HCT116 (cell line): ENCODE results near the gene LILRB3. TPM values are rescaled to one million over a fixed set of nuclear protein-coding genes. Genes with fewer than 3 reads are reported as not detected.

Source experiments
- ATAC-seq: fragments of 200-7000 bp; cut with Tn5 transposase; 2 replicates; pipeline ENCODE4 v1.9.1; 2020; ENCODE audit warnings: mild to moderate bottlenecking, moderate library complexity
- BruUV-seq: library from RNA; stranded (reverse); fragments of 400-500 nt; replicated peaks from 2 replicates; lab custom pipeline; 2021; lab: Mats Ljungman, UMichigan
- CTCF ChIA-PET: fragments of 300-600 bp; sonication (Branson Sonifier 250); formaldehyde crosslinking; loops from one replicate; lab custom pipeline; 2021; ENCODE audit warnings: antibody characterized with exemption; lab: Charles Lee
- POLR2A ChIA-PET: fragments of 300-600, 350-600 bp; sonication (Branson Sonifier 250); formaldehyde crosslinking; loops from one replicate; lab custom pipeline; 2021; ENCODE audit warnings: antibody characterized with exemption; lab: Charles Lee
- RAD21 ChIA-PET, 2 experiments: fragments of 300-600 bp; sonication (Branson Sonifier 250); formaldehyde crosslinking; loops; one replicate each; lab custom pipeline; 2023; ENCODE audit warnings: low total read pairs in 2 of 2; ENCODE audit not compliant: uncharacterized antibody in 2 of 2, unreplicated experiment in 2 of 2, low non-redundant PET in 1 of 2; lab: Charles Lee
- DNase-seq: peaks from one replicate; pipeline ENCODE4 v3.0.0-alpha.2; 2010; ENCODE audit warnings: low read depth, low spot score
- H2AFZ ChIP-seq: fragments of 200-600 bp; shearing (Covaris generic), sonication (generic); 2 replicates; pipeline ENCODE4 v1.6.1; 2017; ENCODE audit warnings: low read depth, mixed run types, mixed read lengths, antibody characterized with exemption, low read length; ENCODE audit not compliant: poor library complexity, severe bottlenecking
- H3K27ac ChIP-seq: 2 replicates; pipeline ENCODE4 v1.5.1; 2012; ENCODE audit warnings: low read depth, low read length
- H3K27me3 ChIP-seq: fragments of 200-600 bp; sonication (generic); 2 replicates; pipeline ENCODE4 v1.6.1; 2016; ENCODE audit warnings: mixed run types, low read length, mixed read lengths; ENCODE audit not compliant: insufficient read depth
- H3K36me3 ChIP-seq, 2 experiments: fragments of 200-500 bp in 1 of 2; fragments of 200-600 bp in 1 of 2; sonication (Bioruptor generic) in 1 of 2; sonication (generic) in 1 of 2; 2 replicates each; pipeline versions ENCODE4 v1.5.1 to v1.6.1; 2014 to 2016; ENCODE audit warnings: low read length in 2 of 2, inconsistent platforms in 1 of 2, mixed read lengths in 1 of 2, mixed run types in 1 of 2; ENCODE audit not compliant: insufficient read depth in 2 of 2, control insufficient read depth in 1 of 2
- H3K4me1 ChIP-seq, 2 experiments: fragments of 200-600 bp in 1 of 2; sonication (generic) in 1 of 2; 2 replicates each; pipeline versions ENCODE4 v1.5.1 to v1.6.1; 2012 to 2017; ENCODE audit warnings: low read length in 2 of 2, inconsistent platforms in 1 of 2, mild to moderate bottlenecking in 1 of 2, mixed read lengths in 1 of 2, mixed run types in 1 of 2, moderate library complexity in 1 of 2; ENCODE audit not compliant: insufficient read depth in 2 of 2, control insufficient read depth in 1 of 2
- H3K4me2 ChIP-seq: fragments of 200-600 bp; sonication (generic); 2 replicates; pipeline ENCODE4 v1.6.1; 2017; ENCODE audit warnings: mixed run types, low read length, mixed read lengths
- H3K4me3 ChIP-seq, 2 experiments: fragments of 200-600 bp in 1 of 2; sonication (generic) in 1 of 2; replicated peaks in 1 of 2; 2 replicates each; pipeline ENCODE4 v1.5.1; 2011 to 2016; ENCODE audit warnings: low read length in 2 of 2, control low read depth in 1 of 2, low read depth in 1 of 2, mild to moderate bottlenecking in 1 of 2, mixed read lengths in 1 of 2, mixed run types in 1 of 2
- H3K79me2 ChIP-seq: fragments of 200-600 bp; sonication (generic); 2 replicates; pipeline ENCODE4 v1.6.1; 2017; ENCODE audit warnings: mild to moderate bottlenecking, mixed run types, low read length, moderate library complexity, mixed read lengths; ENCODE audit not compliant: insufficient read depth
- H3K9ac ChIP-seq: fragments of 200-600 bp; sonication (generic); 2 replicates; pipeline ENCODE4 v1.6.1; 2016; ENCODE audit warnings: low read length, mixed read lengths
- H3K9me2 ChIP-seq: fragments of 200-600 bp; sonication (generic), shearing (Covaris generic); 2 replicates; pipeline ENCODE4 v1.6.1; 2017; ENCODE audit warnings: mixed run types, mild to moderate bottlenecking, moderate library complexity; ENCODE audit not compliant: insufficient read depth
- H3K9me3 ChIP-seq, 2 experiments: fragments of 200-500 bp in 1 of 2; fragments of 200-600 bp in 1 of 2; sonication (Bioruptor generic) in 1 of 2; sonication (generic) in 1 of 2; 2 replicates each; pipeline ENCODE4 v1.6.1; 2014 to 2017; ENCODE audit warnings: low read length in 2 of 2, mixed read lengths in 2 of 2, inconsistent platforms in 1 of 2, low read depth in 1 of 2, mild to moderate bottlenecking in 1 of 2, mixed run types in 1 of 2, moderate library complexity in 1 of 2; ENCODE audit not compliant: control insufficient read depth in 1 of 2, insufficient read depth in 1 of 2
- H4K20me1 ChIP-seq: fragments of 200-600 bp; sonication (generic), shearing (Covaris generic); 2 replicates; pipeline ENCODE4 v1.6.1; 2017; ENCODE audit warnings: mixed run types, mild to moderate bottlenecking, moderate library complexity; ENCODE audit not compliant: insufficient read depth
- EGR1 ChIP-seq: IDR thresholded peaks from 2 replicates; pipeline ENCODE4 v1.6.1; 2012; ENCODE audit warnings: low read depth
- EZH2 ChIP-seq: fragments of 200-600 bp; sonication (generic); IDR thresholded peaks from 2 replicates; pipeline ENCODE4 v1.6.1; 2017; ENCODE audit warnings: antibody characterized with exemption, mixed run types
- JUND ChIP-seq: IDR thresholded peaks from 2 replicates; pipeline ENCODE4 v1.6.1; 2012
- POLR2A ChIP-seq: IDR thresholded peaks from 2 replicates; pipeline ENCODE4 v1.7.0; 2011; ENCODE audit warnings: borderline replicate concordance; ENCODE audit not compliant: insufficient read depth, insufficient read length; ENCODE audit errors: extremely low read depth
- RAD21 ChIP-seq: IDR thresholded peaks from 2 replicates; pipeline ENCODE4 v1.6.1; 2012; ENCODE audit warnings: low read depth, mild to moderate bottlenecking
- SIN3A ChIP-seq: IDR thresholded peaks from 2 replicates; pipeline ENCODE4 v1.6.1; 2012; ENCODE audit warnings: low read depth
- SP1 ChIP-seq: IDR thresholded peaks from 2 replicates; pipeline ENCODE4 v1.6.1; 2012; ENCODE audit warnings: low read depth
- TCF7L2 ChIP-seq: IDR thresholded peaks from 2 replicates; pipeline ENCODE4 v1.7.0; 2011; ENCODE audit warnings: borderline replicate concordance, inconsistent platforms; ENCODE audit not compliant: insufficient read depth, insufficient read length; ENCODE audit errors: extremely low read depth
- YY1 ChIP-seq: IDR thresholded peaks from 2 replicates; pipeline ENCODE4 v1.6.1; 2011; ENCODE audit warnings: low read length, low read depth, moderate library complexity, mild to moderate bottlenecking; ENCODE audit not compliant: insufficient replicate concordance; ENCODE audit errors: extremely low read depth
- ZFX ChIP-seq: fragments of 450-650 bp; IDR thresholded peaks from 2 replicates; pipeline ENCODE4 v1.6.1; 2017
- intact Hi-C: fragments of 100-400 bp; cut with micrococcal nuclease; formaldehyde crosslinking; loops from 2 replicates; pipeline ENCODE4 v1.10.0; 2022
- total RNA-seq: library from RNA; stranded (reverse); gene quantifications from one replicate; pipeline ENCODE4 v1.2.1, GENCODE V29; 2021; ENCODE audit not compliant: unreplicated experiment
- TF ChIP-seq, protein P1 (sequence below): IDR thresholded peaks from 2 replicates; pipeline ENCODE4 v1.6.1; 2012
- TF ChIP-seq, protein P2 (sequence below), 3 experiments: fragments of 200-600 bp in 1 of 3; sonication (generic) in 1 of 3; IDR thresholded peaks in 2 of 3; conservative IDR thresholded peaks in 1 of 3; 2 replicates each; pipeline ENCODE4 v1.5.1; 2012 to 2017; ENCODE audit warnings: low read depth in 2 of 3, low read length in 2 of 3, antibody characterized with exemption in 1 of 3, borderline replicate concordance in 1 of 3, control low read depth in 1 of 3, mild to moderate bottlenecking in 1 of 3, mixed read lengths in 1 of 3, mixed run types in 1 of 3, moderate library complexity in 1 of 3; ENCODE audit not compliant: insufficient read depth in 1 of 3
- TF ChIP-seq, protein P3 (sequence below): IDR thresholded peaks from 2 replicates; pipeline ENCODE4 v1.6.1; 2012; ENCODE audit warnings: low read depth
- TF ChIP-seq, protein P4 (sequence below): IDR thresholded peaks from 2 replicates; pipeline ENCODE4 v1.6.1; 2011; ENCODE audit warnings: mild to moderate bottlenecking, low read length, moderate library complexity; ENCODE audit not compliant: insufficient replicate concordance; ENCODE audit errors: extremely low read depth

The LILRB3 gene
- total RNA-seq, 1 experiment from 2014 or later, result 0.12 TPM

DNA sequence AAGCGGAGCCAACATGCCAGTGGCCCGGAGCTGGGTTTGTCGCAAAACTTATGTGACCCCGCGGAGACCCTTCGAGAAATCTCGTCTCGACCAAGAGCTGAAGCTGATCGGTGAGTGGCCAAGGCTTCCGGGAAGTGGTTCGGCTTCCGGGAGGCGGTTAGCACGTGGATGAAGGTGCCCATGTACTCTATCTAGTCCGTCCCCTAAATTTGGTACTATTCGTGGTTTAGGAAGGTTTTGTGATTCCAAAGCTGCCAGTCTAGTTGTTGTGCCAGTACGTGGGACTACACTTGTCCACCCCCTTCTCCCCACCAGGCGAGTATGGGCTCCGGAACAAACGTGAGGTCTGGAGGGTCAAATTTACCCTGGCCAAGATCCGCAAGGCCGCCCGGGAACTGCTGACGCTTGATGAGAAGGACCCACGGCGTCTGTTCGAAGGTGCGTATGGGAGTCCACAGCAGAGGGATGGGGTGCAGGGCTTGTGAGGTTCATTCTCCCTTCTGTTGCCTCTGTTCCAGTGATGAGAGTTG, 21.6 kb downstream of the LILRB3 start:
- Histone ChIP-seq H3K27ac (peak overlapping the region; percentile 81), H3K4me2 (peak overlapping the region; percentile 97), H3K4me1 (peaks cover 9 to 35% of the 10 kb centered on the region in 2 experiments), H3K4me3 (peak overlapping the region; percentile 83 to 99), H3K9ac (peak overlapping the region; percentile 99), H2AFZ (no peak overlapping the region), H3K36me3 (peaks cover 41 to 51% of the 10 kb centered on the region in 2 experiments), H3K9me3 (no peaks in the 10 kb centered on the region), H4K20me1 (peaks cover 46% of the 10 kb centered on the region; the same call in 1 of the 2 replicates), H3K27me3 (no peaks in the 10 kb centered on the region), H3K9me2 (no peaks in the 10 kb centered on the region), H3K79me2 (peaks cover 60% of the 10 kb centered on the region)
- ATAC-seq (no peak; the same call in 1 of the 2 replicates), DNase-seq (no peak)
- CTCF ChIA-PET, result no interaction called here
- BruUV-seq, result TSS peak; percentile 68
- RAD21 ChIA-PET, result interaction anchor here in 1 of 2 experiments (0.6 kb wide), 1 partner anchor 22 kb away, joined by 3 read pairs; no protein-coding TSS in a partner anchor
- no peak for TF ChIP-seq POLR2A
- TF ChIP-seq EGR1, result no peak
- TF ChIP-seq YY1, result no peak
- TF ChIP-seq, protein P1, sequence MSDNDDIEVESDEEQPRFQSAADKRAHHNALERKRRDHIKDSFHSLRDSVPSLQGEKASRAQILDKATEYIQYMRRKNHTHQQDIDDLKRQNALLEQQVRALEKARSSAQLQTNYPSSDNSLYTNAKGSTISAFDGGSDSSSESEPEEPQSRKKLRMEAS, result no peak
- TF ChIP-seq TCF7L2, result no peak
- no peak for TF ChIP-seq JUND
- no peak for TF ChIP-seq ZFX
- no peak; the same call in 1 of the 2 replicates for TF ChIP-seq SIN3A
- TF ChIP-seq, protein P2, sequence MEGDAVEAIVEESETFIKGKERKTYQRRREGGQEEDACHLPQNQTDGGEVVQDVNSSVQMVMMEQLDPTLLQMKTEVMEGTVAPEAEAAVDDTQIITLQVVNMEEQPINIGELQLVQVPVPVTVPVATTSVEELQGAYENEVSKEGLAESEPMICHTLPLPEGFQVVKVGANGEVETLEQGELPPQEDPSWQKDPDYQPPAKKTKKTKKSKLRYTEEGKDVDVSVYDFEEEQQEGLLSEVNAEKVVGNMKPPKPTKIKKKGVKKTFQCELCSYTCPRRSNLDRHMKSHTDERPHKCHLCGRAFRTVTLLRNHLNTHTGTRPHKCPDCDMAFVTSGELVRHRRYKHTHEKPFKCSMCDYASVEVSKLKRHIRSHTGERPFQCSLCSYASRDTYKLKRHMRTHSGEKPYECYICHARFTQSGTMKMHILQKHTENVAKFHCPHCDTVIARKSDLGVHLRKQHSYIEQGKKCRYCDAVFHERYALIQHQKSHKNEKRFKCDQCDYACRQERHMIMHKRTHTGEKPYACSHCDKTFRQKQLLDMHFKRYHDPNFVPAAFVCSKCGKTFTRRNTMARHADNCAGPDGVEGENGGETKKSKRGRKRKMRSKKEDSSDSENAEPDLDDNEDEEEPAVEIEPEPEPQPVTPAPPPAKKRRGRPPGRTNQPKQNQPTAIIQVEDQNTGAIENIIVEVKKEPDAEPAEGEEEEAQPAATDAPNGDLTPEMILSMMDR (IDR thresholded peaks at IDR 0.05 in 2 of 3, conservative IDR thresholded peaks at IDR 0.05 in 1 of 3; ENCODE audit: borderline replicate concordance in 1 of 3, insufficient read depth in 1 of 3, low read depth in 2 of 3, low read length in 2 of 3), result no peak
- TF ChIP-seq SP1, result no peak
- TF ChIP-seq RAD21, result no peak
- TF ChIP-seq, protein P3, sequence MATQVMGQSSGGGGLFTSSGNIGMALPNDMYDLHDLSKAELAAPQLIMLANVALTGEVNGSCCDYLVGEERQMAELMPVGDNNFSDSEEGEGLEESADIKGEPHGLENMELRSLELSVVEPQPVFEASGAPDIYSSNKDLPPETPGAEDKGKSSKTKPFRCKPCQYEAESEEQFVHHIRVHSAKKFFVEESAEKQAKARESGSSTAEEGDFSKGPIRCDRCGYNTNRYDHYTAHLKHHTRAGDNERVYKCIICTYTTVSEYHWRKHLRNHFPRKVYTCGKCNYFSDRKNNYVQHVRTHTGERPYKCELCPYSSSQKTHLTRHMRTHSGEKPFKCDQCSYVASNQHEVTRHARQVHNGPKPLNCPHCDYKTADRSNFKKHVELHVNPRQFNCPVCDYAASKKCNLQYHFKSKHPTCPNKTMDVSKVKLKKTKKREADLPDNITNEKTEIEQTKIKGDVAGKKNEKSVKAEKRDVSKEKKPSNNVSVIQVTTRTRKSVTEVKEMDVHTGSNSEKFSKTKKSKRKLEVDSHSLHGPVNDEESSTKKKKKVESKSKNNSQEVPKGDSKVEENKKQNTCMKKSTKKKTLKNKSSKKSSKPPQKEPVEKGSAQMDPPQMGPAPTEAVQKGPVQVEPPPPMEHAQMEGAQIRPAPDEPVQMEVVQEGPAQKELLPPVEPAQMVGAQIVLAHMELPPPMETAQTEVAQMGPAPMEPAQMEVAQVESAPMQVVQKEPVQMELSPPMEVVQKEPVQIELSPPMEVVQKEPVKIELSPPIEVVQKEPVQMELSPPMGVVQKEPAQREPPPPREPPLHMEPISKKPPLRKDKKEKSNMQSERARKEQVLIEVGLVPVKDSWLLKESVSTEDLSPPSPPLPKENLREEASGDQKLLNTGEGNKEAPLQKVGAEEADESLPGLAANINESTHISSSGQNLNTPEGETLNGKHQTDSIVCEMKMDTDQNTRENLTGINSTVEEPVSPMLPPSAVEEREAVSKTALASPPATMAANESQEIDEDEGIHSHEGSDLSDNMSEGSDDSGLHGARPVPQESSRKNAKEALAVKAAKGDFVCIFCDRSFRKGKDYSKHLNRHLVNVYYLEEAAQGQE, result no peak
- TF ChIP-seq, protein P4, sequence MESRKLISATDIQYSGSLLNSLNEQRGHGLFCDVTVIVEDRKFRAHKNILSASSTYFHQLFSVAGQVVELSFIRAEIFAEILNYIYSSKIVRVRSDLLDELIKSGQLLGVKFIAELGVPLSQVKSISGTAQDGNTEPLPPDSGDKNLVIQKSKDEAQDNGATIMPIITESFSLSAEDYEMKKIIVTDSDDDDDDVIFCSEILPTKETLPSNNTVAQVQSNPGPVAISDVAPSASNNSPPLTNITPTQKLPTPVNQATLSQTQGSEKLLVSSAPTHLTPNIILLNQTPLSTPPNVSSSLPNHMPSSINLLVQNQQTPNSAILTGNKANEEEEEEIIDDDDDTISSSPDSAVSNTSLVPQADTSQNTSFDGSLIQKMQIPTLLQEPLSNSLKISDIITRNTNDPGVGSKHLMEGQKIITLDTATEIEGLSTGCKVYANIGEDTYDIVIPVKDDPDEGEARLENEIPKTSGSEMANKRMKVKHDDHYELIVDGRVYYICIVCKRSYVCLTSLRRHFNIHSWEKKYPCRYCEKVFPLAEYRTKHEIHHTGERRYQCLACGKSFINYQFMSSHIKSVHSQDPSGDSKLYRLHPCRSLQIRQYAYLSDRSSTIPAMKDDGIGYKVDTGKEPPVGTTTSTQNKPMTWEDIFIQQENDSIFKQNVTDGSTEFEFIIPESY, result no peak
- no peak for TF ChIP-seq EZH2
- intact Hi-C loops, result no loop called here
- POLR2A ChIA-PET, result interaction anchor here (0.8 to 5.7 kb wide), 9 partner anchors 9 to 248 kb away, joined by 3 to 126 read pairs (median 5); partner anchors contain the start of genes CNOT3, LENG8, MBOAT7 and TMC4
